H1 (cell line): Measurements from ENCODE around the gene SPEM1. TPM values are rescaled to one million over a fixed set of nuclear protein-coding genes. Genes with fewer than 3 reads are reported as not detected.
A peak's percentile ranks its signal among the peaks of the same experiment; 100 is the strongest.

Experiments
- CTCF ChIA-PET: fragments of 300-600 bp; sonication (Branson Sonifier 250); formaldehyde crosslinking; loops from one replicate; lab custom pipeline; 2021; ENCODE audit not compliant: partially characterized antibody; lab: Charles Lee
- POLR2A ChIA-PET: fragments of 300-600 bp; sonication (Branson Sonifier 250); formaldehyde crosslinking; loops from one replicate; lab custom pipeline; 2021; ENCODE audit warnings: inconsistent platforms; ENCODE audit not compliant: partially characterized antibody; lab: Charles Lee
- DNase-seq, 2 experiments: peaks; one replicate each; pipeline versions ENCODE4 v3.0.0 to v3.0.0-alpha.2; 2010 to 2022; ENCODE audit warnings: low spot score in 2 of 2, low read depth in 1 of 2, mixed read lengths in 1 of 2
- FAIRE-seq: peaks from 2 replicates; lab custom pipeline; 2011; peaks lifted over from hg19 to GRCh38; lab: Jason Lieb, UNC
- H2AFZ ChIP-seq: 2 replicates; pipeline ENCODE4 v1.8.1; 2012; ENCODE audit warnings: low read length, inconsistent platforms
- H2AK5ac ChIP-seq: 2 replicates; pipeline ENCODE4 v1.6.1; 2013; ENCODE audit warnings: low read depth, low read length
- H2BK120ac ChIP-seq: replicated peaks from 2 replicates; pipeline ENCODE3; 2013; ENCODE audit warnings: low read depth, low read length, inconsistent platforms
- H2BK12ac ChIP-seq: 2 replicates; pipeline ENCODE4 v1.6.1; 2013; ENCODE audit warnings: low read depth, low read length
- H2BK15ac ChIP-seq: 2 replicates; pipeline ENCODE4 v1.6.1; 2013; ENCODE audit warnings: low read length
- H2BK20ac ChIP-seq: 2 replicates; pipeline ENCODE4 v1.6.1; 2013; ENCODE audit warnings: low read length
- H2BK5ac ChIP-seq: 2 replicates; pipeline ENCODE4 v1.6.1; 2013; ENCODE audit warnings: low read depth, low read length
- H3K14ac ChIP-seq: 2 replicates; pipeline ENCODE4 v1.6.1; 2013; ENCODE audit warnings: inconsistent platforms; ENCODE audit not compliant: insufficient read length
- H3K18ac ChIP-seq: 2 replicates; pipeline ENCODE4 v1.6.1; 2013; ENCODE audit warnings: low read length; ENCODE audit errors: extremely low read depth
- H3K23ac ChIP-seq: 2 replicates; pipeline ENCODE4 v1.6.1; 2013; ENCODE audit warnings: inconsistent platforms; ENCODE audit not compliant: insufficient read length
- H3K23me2 ChIP-seq: 2 replicates; pipeline ENCODE4 v1.6.1; 2013; ENCODE audit warnings: low read depth, low read length
- H3K27ac ChIP-seq: 2 replicates; pipeline ENCODE4 v1.6.1; 2011; ENCODE audit warnings: low read depth, low read length, inconsistent platforms
- H3K27me3 ChIP-seq, 4 experiments: replicated peaks in 1 of 4; 1 replicate in 1 of 4; 2 replicates in 3 of 4; pipeline versions ENCODE4 v1.6.1 to v1.8.1; 2011 to 2013; ENCODE audit warnings: low read length in 3 of 4, mild to moderate bottlenecking in 3 of 4, inconsistent platforms in 2 of 4, mixed read lengths in 2 of 4, moderate library complexity in 1 of 4; ENCODE audit not compliant: control insufficient read depth in 3 of 4, insufficient read depth in 3 of 4; ENCODE audit errors: extremely low read depth in 1 of 4
- H3K36me3 ChIP-seq, 4 experiments: 2 replicates each; pipeline versions ENCODE4 v1.6.1 to v1.8.1; 2011 to 2013; ENCODE audit warnings: mild to moderate bottlenecking in 4 of 4, low read length in 3 of 4, moderate library complexity in 2 of 4, control low read depth in 1 of 4, inconsistent platforms in 1 of 4; ENCODE audit not compliant: insufficient read depth in 4 of 4, control insufficient read depth in 2 of 4
- H3K4ac ChIP-seq: replicated peaks from 2 replicates; pipeline ENCODE3; 2013; ENCODE audit warnings: low read length, low read depth, mixed read lengths, inconsistent platforms; ENCODE audit not compliant: insufficient read length
- H3K4me1 ChIP-seq, 4 experiments: replicated peaks in 1 of 4; 1 replicate in 1 of 4; 2 replicates in 3 of 4; pipeline versions ENCODE4 v1.6.1 to v1.8.1; 2011 to 2013; ENCODE audit warnings: low read length in 3 of 4, inconsistent platforms in 2 of 4, mixed read lengths in 1 of 4; ENCODE audit not compliant: insufficient read depth in 4 of 4, control insufficient read depth in 3 of 4
- H3K4me2 ChIP-seq, 2 experiments: 2 replicates each; pipeline versions ENCODE4 v1.6.1 to v1.8.1; 2011 to 2013; ENCODE audit warnings: low read depth in 2 of 2, low read length in 2 of 2, control low read depth in 1 of 2, inconsistent platforms in 1 of 2, mild to moderate bottlenecking in 1 of 2; ENCODE audit not compliant: insufficient read depth in 1 of 2
- H3K4me3 ChIP-seq, 4 experiments: fragments of 200-600, 300-600 bp in 1 of 4; sonication (generic), shearing (Covaris generic), sonication (Bioruptor Twin) in 1 of 4; 2 replicates each; pipeline versions ENCODE4 v1.5.1 to v1.8.1; 2011 to 2016; ENCODE audit warnings: low read length in 4 of 4, low read depth in 3 of 4, control low read depth in 2 of 4, inconsistent platforms in 2 of 4, mild to moderate bottlenecking in 2 of 4, mixed read lengths in 1 of 4, moderate library complexity in 1 of 4; ENCODE audit not compliant: insufficient read depth in 2 of 4; ENCODE audit errors: extremely low read depth in 1 of 4
- H3K56ac ChIP-seq: replicated peaks from 2 replicates; pipeline ENCODE3; 2013; ENCODE audit warnings: low read depth, mild to moderate bottlenecking, mixed read lengths, low read length, inconsistent platforms; ENCODE audit not compliant: insufficient read length
- H3K79me1 ChIP-seq: 2 replicates; pipeline ENCODE4 v1.6.1; 2013; ENCODE audit warnings: low read depth, low read length, control low read depth
- H3K79me2 ChIP-seq, 2 experiments: 2 replicates each; pipeline versions ENCODE4 v1.6.1 to v1.8.1; 2012 to 2013; ENCODE audit warnings: low read length in 2 of 2, mild to moderate bottlenecking in 2 of 2, inconsistent platforms in 1 of 2; ENCODE audit not compliant: insufficient read depth in 2 of 2, control insufficient read depth in 1 of 2
- H3K9ac ChIP-seq, 4 experiments: replicated peaks in 1 of 4; 1 replicate in 1 of 4; 2 replicates in 3 of 4; pipeline versions ENCODE4 v1.6.1 to v1.8.1; 2011 to 2013; ENCODE audit warnings: low read depth in 3 of 4, low read length in 3 of 4, control low read depth in 2 of 4, mild to moderate bottlenecking in 2 of 4, moderate library complexity in 2 of 4, inconsistent platforms in 1 of 4; ENCODE audit errors: extremely low read depth in 1 of 4
- H3K9me3 ChIP-seq, 2 experiments: 2 replicates each; pipeline versions ENCODE4 v1.6.1 to v1.8.1; 2012 to 2013; ENCODE audit warnings: mild to moderate bottlenecking in 2 of 2, moderate library complexity in 2 of 2, control low read depth in 1 of 2, inconsistent platforms in 1 of 2, low read depth in 1 of 2, low read length in 1 of 2, mixed read lengths in 1 of 2; ENCODE audit not compliant: insufficient read depth in 2 of 2
- H4K20me1 ChIP-seq, 2 experiments: replicated peaks in 1 of 2; 2 replicates each; pipeline versions ENCODE3 to v1.8.1; 2011 to 2013; ENCODE audit warnings: inconsistent platforms in 2 of 2, low read length in 2 of 2, mild to moderate bottlenecking in 1 of 2; ENCODE audit not compliant: insufficient read depth in 2 of 2, control insufficient read depth in 1 of 2
- H4K5ac ChIP-seq: 2 replicates; pipeline ENCODE4 v1.6.1; 2013; ENCODE audit warnings: low read length, low read depth, mixed read lengths, inconsistent platforms; ENCODE audit not compliant: insufficient read length
- H4K8ac ChIP-seq: 2 replicates; pipeline ENCODE4 v1.8.0; 2013; ENCODE audit warnings: mild to moderate bottlenecking, moderate library complexity, low read length, inconsistent platforms; ENCODE audit not compliant: insufficient read depth; ENCODE audit errors: extremely low read depth
- H4K91ac ChIP-seq: replicated peaks from 2 replicates; pipeline ENCODE3; 2013; ENCODE audit warnings: low read length, mixed read lengths, inconsistent platforms; ENCODE audit not compliant: insufficient read length
- ASH2L ChIP-seq: fragments of 200-600, 300-600 bp; sonication (generic); IDR thresholded peaks from one replicate; pipeline ENCODE4 v1.7.1; 2017; ENCODE audit warnings: low read length
- BACH1 ChIP-seq: IDR thresholded peaks from 2 replicates; pipeline ENCODE4 v1.6.1; 2012; ENCODE audit warnings: low read length, improper control_type of control experiment
- CTCF ChIP-seq, 3 experiments: IDR thresholded peaks; 1 replicate in 2 of 3; 2 replicates in 1 of 3; pipeline versions ENCODE4 v1.5.1 to v1.6.1; 2011; ENCODE audit warnings: low read length in 3 of 3, mild to moderate bottlenecking in 3 of 3, inconsistent platforms in 2 of 3, low read depth in 1 of 3, moderate library complexity in 1 of 3; ENCODE audit not compliant: insufficient read depth in 1 of 3; ENCODE audit errors: control extremely low read depth in 1 of 3
- FOSL1 ChIP-seq: IDR thresholded peaks from 2 replicates; pipeline ENCODE4 v1.6.1; 2011; ENCODE audit warnings: mild to moderate bottlenecking, low read depth, low read length, moderate library complexity; ENCODE audit not compliant: insufficient read depth
- KDM5A ChIP-seq: fragments of 200-600 bp; IDR thresholded peaks from 2 replicates; pipeline ENCODE4 v1.7.1; 2012; ENCODE audit warnings: mild to moderate bottlenecking, low read length, inconsistent platforms, mixed read lengths
- MAX ChIP-seq: IDR thresholded peaks from 2 replicates; pipeline ENCODE4 v1.6.1; 2012; ENCODE audit warnings: inconsistent platforms
- NRF1 ChIP-seq: IDR thresholded peaks from 2 replicates; pipeline ENCODE4 v1.6.1; 2011; ENCODE audit warnings: mild to moderate bottlenecking, low read depth, low read length, improper control_type of control experiment
- SP1 ChIP-seq: IDR thresholded peaks from 2 replicates; pipeline ENCODE4 v1.6.1; 2011; ENCODE audit warnings: low read depth, low read length
- YY1 ChIP-seq: IDR thresholded peaks from 2 replicates; pipeline ENCODE4 v1.6.1; 2011; ENCODE audit warnings: low read depth, mild to moderate bottlenecking, low read length
- WGBS, 2 experiments: shearing (Covaris generic) in 1 of 2; methylation state at CpG; one replicate each; pipeline versions ENCODE4 v1.1.6 to v1.1.7; 2013 to 2015; ENCODE audit warnings: low lambda C conversion rate in 2 of 2, mixed read lengths in 2 of 2, inconsistent platforms in 1 of 2, low coverage in 1 of 2, missing lambda C conversion rate in 1 of 2; ENCODE audit not compliant: insufficient replicate concordance in 2 of 2, insufficient coverage in 1 of 2, insufficient read length in 1 of 2; ENCODE audit errors: extremely low coverage in 1 of 2, missing lambda C conversion rate in 1 of 2; 5-methylcytosine and 5-hydroxymethylcytosine counted together
- polyA plus RNA-seq, 7 experiments: library from polyadenylated mRNA; depleted of rRNA in 3 of 7; stranded (reverse) in 5 of 7; unstranded in 2 of 7; fragments of >200 nt in 5 of 7; fragments of 200-250 nt in 2 of 7; gene quantifications; 1 replicate in 5 of 7; 2 replicates in 1 of 7; 4 replicates in 1 of 7; pipeline versions ENCODE4 v1.2.1 to v1.2.3, GENCODE V29; 2011 to 2013; ENCODE audit warnings: missing spikeins in 2 of 7, mixed read lengths in 2 of 7
- total RNA-seq: library from RNA; stranded (reverse); fragmentation: NEBNext Ultra II Directional; extraction: Animal tissue kit (Norgen Biotek cat#: 25700); gene quantifications from 2 replicates; pipeline ENCODE4 v1.2.1, GENCODE V29; 2021

The SPEM1 gene
- total and polyA plus RNA-seq, 2 of the 8 experiments (the other 6 are each of a cell fraction or from before 2014, with no cell fraction given), result not detected

GRCh38 chr17:7403043-7403726 lies 16.9 kb upstream of the SPEM1 start:
- DNase-seq (peak in 1 of 2 experiments; percentile 76), FAIRE-seq (peak; percentile 73)
- Histone ChIP-seq H3K23ac (no peak overlapping the region), H3K4ac (peak overlapping the region; percentile 5), H3K79me2 (peaks cover 0 to 8% of the 10 kb centered on the region in 2 experiments; a peak in 1 of 4 replicates), H3K18ac (peak overlapping the region; percentile 32; the same call in 1 of the 2 replicates), H3K27ac (no peak overlapping the region), H4K8ac (no peak overlapping the region), H4K91ac (no peak overlapping the region), H3K23me2 (peaks cover 13% of the 10 kb centered on the region; the same call in 1 of the 2 replicates), H2AK5ac (peak overlapping the region; percentile 75; the same call in 1 of the 2 replicates), H4K5ac (peak overlapping the region; percentile 60), H2BK20ac (no peak overlapping the region), H2BK5ac (peak overlapping the region; percentile 76), H3K9ac (peak overlapping the region in 2 of 4 experiments; percentile 25 to 61; a peak in 3 of 7 replicates), H4K20me1 (peaks cover 0 to 6% of the 10 kb centered on the region in 2 experiments), H3K4me1 (peaks cover 0 to 13% (median 9%) of the 10 kb centered on the region in 4 experiments; a peak in 5 of 7 replicates), H3K79me1 (peaks cover 5% of the 10 kb centered on the region), H3K27me3 (no peaks in the 10 kb centered on the region; a peak in 1 of 7 replicates), H2AFZ (no peak overlapping the region), H3K14ac (peak overlapping the region; percentile 21), H3K36me3 (no peaks in the 10 kb centered on the region), H3K4me2 (peak overlapping the region; percentile 84 to 90), H3K56ac (no peak overlapping the region), H3K9me3 (no peaks in the 10 kb centered on the region), H2BK15ac (no peak overlapping the region), H2BK12ac (no peak overlapping the region), H2BK120ac (no peak overlapping the region), H3K4me3 (peak overlapping the region; percentile 67 to 94 (median 74))
- 25% methylated on average over 15 of the region's 16 CpGs; no CpG with 5 or more reads in 1 of the 2 experiments for WGBS, 2 experiments
- ChIA-PET CTCF (interaction anchor here (0.8 to 3.5 kb wide), 11 partner anchors 8 to 158 kb away, joined by 3 to 26 read pairs (median 5); partner anchors contain the start of genes TMEM102 and TMEM95), POLR2A (interaction anchor here (0.6 to 8.2 kb wide), 16 partner anchors 8 to 204 kb away, joined by 3 to 66 read pairs (median 6); partner anchors contain the start of genes FGF11, PHF23, PLSCR3 and POLR2A)
- TF ChIP-seq FOSL1 (no peak), SP1 (no peak), KDM5A (no peak), MAX (0 out of 2 replicates have a peak, but pooled peaks have one; percentile 1), NRF1 (no peak), ASH2L (no peak), CTCF (IDR thresholded peaks at IDR 0.05; ENCODE audit: control extremely low read depth in 1 of 3, insufficient read depth in 1 of 3, low read depth in 1 of 3, low read length in 3 of 3) (no peak), BACH1 (no peak), YY1 (no peak)
